Trophoblast cell (in vitro differentiated cells and primary cell): ENCODE measurements around the gene ATP6V1A.
A peak's percentile ranks its signal among the peaks of the same experiment; 100 is the strongest.

Experiments used
- DNase-seq, 2 donors: peaks; one replicate each; pipeline ENCODE4 v3.0.0-alpha.2; 2016
- H2AFZ ChIP-seq: 2 replicates; pipeline ENCODE4 v1.6.1; 2013; ENCODE audit warnings: low read length, moderate library complexity, mild to moderate bottlenecking; ENCODE audit not compliant: insufficient read depth, poor library complexity
- H2AK5ac ChIP-seq: 2 replicates; pipeline ENCODE4 v1.6.1; 2013; ENCODE audit warnings: mild to moderate bottlenecking, low read length
- H2BK120ac ChIP-seq: 2 replicates; pipeline ENCODE4 v1.6.1; 2013; ENCODE audit warnings: low read length, mild to moderate bottlenecking, moderate library complexity; ENCODE audit not compliant: insufficient read depth, poor library complexity
- H2BK12ac ChIP-seq: 2 replicates; pipeline ENCODE4 v1.6.1; 2013; ENCODE audit warnings: mild to moderate bottlenecking, low read length, moderate library complexity
- H2BK5ac ChIP-seq: 2 replicates; pipeline ENCODE4 v1.6.1; 2013; ENCODE audit warnings: low read length, low read depth, moderate library complexity, mild to moderate bottlenecking; ENCODE audit not compliant: poor library complexity
- H3K14ac ChIP-seq: 2 replicates; pipeline ENCODE4 v1.6.1; 2013; ENCODE audit warnings: mild to moderate bottlenecking, low read length
- H3K18ac ChIP-seq: 2 replicates; pipeline ENCODE4 v1.6.1; 2013; ENCODE audit warnings: mild to moderate bottlenecking, low read length
- H3K23ac ChIP-seq: 2 replicates; pipeline ENCODE4 v1.6.1; 2013; ENCODE audit warnings: low read length
- H3K27ac ChIP-seq: 2 replicates; pipeline ENCODE4 v1.5.1; 2013; ENCODE audit warnings: low read depth, mild to moderate bottlenecking, inconsistent platforms, low read length, moderate library complexity
- H3K27me3 ChIP-seq: 2 replicates; pipeline ENCODE4 v1.6.1; 2013; ENCODE audit warnings: inconsistent platforms, mild to moderate bottlenecking, low read length, moderate library complexity; ENCODE audit not compliant: insufficient read depth
- H3K36me3 ChIP-seq, 2 experiments: 1 replicate in 1 of 2; 2 replicates in 1 of 2; pipeline ENCODE4 v1.6.1; 2013; ENCODE audit warnings: low read length in 2 of 2, mild to moderate bottlenecking in 2 of 2, moderate library complexity in 1 of 2; ENCODE audit not compliant: insufficient read depth in 2 of 2, control insufficient read depth in 1 of 2
- H3K4ac ChIP-seq: 2 replicates; pipeline ENCODE4 v1.6.1; 2013; ENCODE audit warnings: low read depth, mild to moderate bottlenecking, low read length, moderate library complexity
- H3K4me1 ChIP-seq, 2 experiments: 1 replicate in 1 of 2; 2 replicates in 1 of 2; pipeline ENCODE4 v1.6.1; 2013; ENCODE audit warnings: low read length in 2 of 2, mild to moderate bottlenecking in 2 of 2, moderate library complexity in 1 of 2; ENCODE audit not compliant: insufficient read depth in 2 of 2, control insufficient read depth in 1 of 2
- H3K4me2 ChIP-seq: 2 replicates; pipeline ENCODE4 v1.6.1; 2013; ENCODE audit warnings: inconsistent platforms, mild to moderate bottlenecking, low read length, moderate library complexity
- H3K4me3 ChIP-seq: 2 replicates; pipeline ENCODE4 v1.5.1; 2013; ENCODE audit warnings: mild to moderate bottlenecking, low read depth, low read length, inconsistent platforms
- H3K79me1 ChIP-seq: one replicate; pipeline ENCODE4 v1.6.1; 2013; ENCODE audit warnings: low read length
- H3K79me2 ChIP-seq: 2 replicates; pipeline ENCODE4 v1.6.1; 2013; ENCODE audit warnings: low read length, mild to moderate bottlenecking; ENCODE audit not compliant: control insufficient read depth, insufficient read depth, poor library complexity
- H3K9ac ChIP-seq: 2 replicates; pipeline ENCODE4 v1.6.1; 2013; ENCODE audit warnings: mild to moderate bottlenecking, low read length
- H3K9me3 ChIP-seq: 2 replicates; pipeline ENCODE4 v1.6.1; 2013; ENCODE audit warnings: low read depth, mild to moderate bottlenecking, control low read depth, inconsistent platforms, low read length; ENCODE audit not compliant: insufficient read depth
- H4K12ac ChIP-seq: 2 replicates; pipeline ENCODE4 v1.6.1; 2013; ENCODE audit warnings: low read depth, mild to moderate bottlenecking, low read length, moderate library complexity
- H4K8ac ChIP-seq: 2 replicates; pipeline ENCODE4 v1.6.1; 2013; ENCODE audit warnings: low read depth, mild to moderate bottlenecking, low read length, moderate library complexity
- H4K91ac ChIP-seq: one replicate; pipeline ENCODE4 v1.6.1; 2013; ENCODE audit warnings: low read depth, mild to moderate bottlenecking, low read length, moderate library complexity
- WGBS: extraction: QIAGEN DNeasy Blood & Tissue Kit; methylation state at CpG from one replicate; pipeline ENCODE4 v1.1.7; 2013; ENCODE audit warnings: missing lambda C conversion rate; ENCODE audit not compliant: insufficient read length, insufficient coverage; ENCODE audit errors: extremely low coverage; 5-methylcytosine and 5-hydroxymethylcytosine counted together

ATP6V1A gene

GRCh38 chr3:113745756-113746547 lies 883 bp upstream of the ATP6V1A start, which contains the start of gene NAA50:
TSS of gene NAA50 (minus strand) at chr3:113746249. CDS start at chr3:113745949, 300 bp downstream.
- Histone ChIP-seq H2AK5ac (peak within 1 kb of the TSS; percentile 21), H3K36me3 (no peaks in the 10 kb centered on the region), H3K9ac (peak within 1 kb of the TSS; percentile 94), H3K79me1 (peaks cover 17% of the 10 kb centered on the region), H4K8ac (peak within 1 kb of the TSS; percentile 98), H3K27ac (peak within 1 kb of the TSS; percentile 98), H2BK12ac (no peak within 1 kb of the TSS), H2BK5ac (peak within 1 kb of the TSS; percentile 92), H3K4ac (peak within 1 kb of the TSS; percentile 71), H4K91ac (peak within 1 kb of the TSS; percentile 92), H3K18ac (peak within 1 kb of the TSS; percentile 90), H2AFZ (peak within 1 kb of the TSS; percentile 92), H3K23ac (no peak within 1 kb of the TSS), H3K4me1 (peaks cover 3% of the 10 kb centered on the region in 2 experiments), H2BK120ac (peak within 1 kb of the TSS; percentile 70), H3K79me2 (peaks cover 15% of the 10 kb centered on the region), H3K4me2 (peak within 1 kb of the TSS; percentile 84), H3K9me3 (no peaks in the 10 kb centered on the region), H3K4me3 (peak within 1 kb of the TSS; percentile 88), H3K14ac (peak within 1 kb of the TSS; percentile 94), H3K27me3 (no peaks in the 10 kb centered on the region), H4K12ac (peak within 1 kb of the TSS; percentile 65)
- no CpG with 5 or more reads among the region's 72 CpGs for WGBS
- DNase-seq = peak; percentile 88 to 93

- no peaks in the 10 kb centered on the region for H3K36me3 ChIP-seq
- peak overlapping the region; percentile 73 for H3K9ac ChIP-seq
- H3K4me1 ChIP-seq = peaks cover 3% of the 10 kb centered on the region in 2 experiments
- peak overlapping the region; percentile 61 for H2BK5ac ChIP-seq
- H4K12ac ChIP-seq = no peak overlapping the region
- H3K27me3 ChIP-seq = no peaks in the 10 kb centered on the region
- peak overlapping the region; percentile 88 for H3K4me3 ChIP-seq
- peaks cover 17% of the 10 kb centered on the region for H3K79me1 ChIP-seq
- H3K9me3 ChIP-seq = no peaks in the 10 kb centered on the region
- H3K79me2 ChIP-seq = peaks cover 13% of the 10 kb centered on the region
- H3K14ac ChIP-seq = peak overlapping the region; percentile 24
- H3K27ac ChIP-seq = peak overlapping the region; percentile 54
- peak overlapping the region; percentile 37 for H4K8ac ChIP-seq
- H2BK12ac ChIP-seq = no peak overlapping the region
- H3K4me2 ChIP-seq = peak overlapping the region; percentile 84
- peak overlapping the region; percentile 84 for H4K91ac ChIP-seq
- peak overlapping the region; percentile 13 for H2AK5ac ChIP-seq
- H2BK120ac ChIP-seq = peak overlapping the region; percentile 70
- no CpG with 5 or more reads among the region's 18 CpGs for WGBS
- peak; percentile 22 to 61 for DNase-seq
- H3K23ac ChIP-seq = no peak overlapping the region
- H3K18ac ChIP-seq = peak overlapping the region; percentile 67
- peak overlapping the region; percentile 25 for H3K4ac ChIP-seq
- peak overlapping the region; percentile 92 for H2AFZ ChIP-seq
Measured at GRCh38 chr3:113747283-113748046, 630 bp downstream of the ATP6V1A start.

GRCh38 chr3:113751141-113751540 lies 4.3 kb downstream of the ATP6V1A start:
- H4K12ac ChIP-seq = no peak overlapping the region
- no peak overlapping the region for H3K4ac ChIP-seq
- no peak overlapping the region for H3K4me3 ChIP-seq

GRCh38 chr3:113753376-113753985 lies 6.6 kb downstream of the ATP6V1A start:
- no peak overlapping the region for H3K14ac ChIP-seq
- H3K4me3 ChIP-seq = no peak overlapping the region
- no peaks in the 10 kb centered on the region for H3K27me3 ChIP-seq
- H3K4ac ChIP-seq = no peak overlapping the region
- no peak overlapping the region for H4K8ac ChIP-seq
- H3K27ac ChIP-seq = no peak overlapping the region
- no peak overlapping the region for H2AK5ac ChIP-seq
- H3K4me2 ChIP-seq = no peak overlapping the region
- no peak overlapping the region for H4K12ac ChIP-seq
- H3K36me3 ChIP-seq = no peaks in the 10 kb centered on the region
- no peak overlapping the region for H3K23ac ChIP-seq
- H3K79me1 ChIP-seq = no peaks in the 10 kb centered on the region
- 100% methylated on average over 1 of the region's 4 CpGs for WGBS
- no peak overlapping the region for H2BK120ac ChIP-seq
- no peak overlapping the region for H2AFZ ChIP-seq
- H2BK12ac ChIP-seq = no peak overlapping the region
- no peak for DNase-seq
- no peaks in the 10 kb centered on the region for H3K9me3 ChIP-seq
- no peak overlapping the region for H3K9ac ChIP-seq
- H4K91ac ChIP-seq = no peak overlapping the region
- H2BK5ac ChIP-seq = no peak overlapping the region
- no peak overlapping the region for H3K18ac ChIP-seq
- H3K4me1 ChIP-seq = no peaks in the 10 kb centered on the region
- peaks cover 2% of the 10 kb centered on the region for H3K79me2 ChIP-seq

More at GRCh38 chr3:113751141-113751540, 4.3 kb downstream of the ATP6V1A start:
- Histone ChIP-seq H3K79me2 (peaks cover 5% of the 10 kb centered on the region), H3K4me1 (no peaks in the 10 kb centered on the region), H3K23ac (no peak overlapping the region), H3K27ac (no peak overlapping the region), H2AFZ (no peak overlapping the region), H2BK5ac (no peak overlapping the region), H4K91ac (no peak overlapping the region), H2BK12ac (no peak overlapping the region), H3K79me1 (peaks cover 8% of the 10 kb centered on the region), H2AK5ac (no peak overlapping the region), H3K18ac (no peak overlapping the region), H3K4me2 (no peak overlapping the region), H3K36me3 (no peaks in the 10 kb centered on the region), H4K8ac (no peak overlapping the region), H3K27me3 (no peaks in the 10 kb centered on the region), H3K9ac (no peak overlapping the region), H3K14ac (no peak overlapping the region), H3K9me3 (no peaks in the 10 kb centered on the region), H2BK120ac (no peak overlapping the region)
- DNase-seq = no peak
